CD14-positive monocyte (primary cell): ENCODE data around the gene APIP. TPM values are rescaled to one million over a fixed set of nuclear protein-coding genes. Genes with fewer than 3 reads are reported as not detected.
A peak's percentile ranks its signal among the peaks of the same experiment; 100 is the strongest.

ENCODE experiments used
- DNase-seq, 3 donors: peaks; one replicate each; pipeline ENCODE4 v3.0.0-alpha.2; 2011 to 2022
- H2AFZ ChIP-seq: 2 replicates; pipeline ENCODE4 v1.6.0; 2012; ENCODE audit warnings: mild to moderate bottlenecking, low read depth, low read length, inconsistent platforms; ENCODE audit not compliant: insufficient read depth, poor library complexity, severe bottlenecking
- H3K27ac ChIP-seq, 2 donors: 1 replicate in 1 of 2; 2 replicates in 1 of 2; pipeline ENCODE4 v1.5.1; 2012 to 2013; ENCODE audit warnings: low read length in 2 of 2, control low read depth in 1 of 2, inconsistent platforms in 1 of 2, low read depth in 1 of 2, mild to moderate bottlenecking in 1 of 2
- H3K27me3 ChIP-seq, 2 donors: one replicate each; pipeline versions ENCODE4 v1.6.0 to v1.6.1; 2011 to 2013; ENCODE audit warnings: low read length in 2 of 2; ENCODE audit not compliant: control insufficient read depth in 2 of 2, insufficient read depth in 2 of 2
- H3K36me3 ChIP-seq, 2 donors: replicated peaks in 1 of 2; 1 replicate in 1 of 2; 2 replicates in 1 of 2; pipeline versions ENCODE4 v1.5.1 to v1.6.1; 2012 to 2013; ENCODE audit warnings: low read length in 2 of 2, control low read depth in 1 of 2, inconsistent platforms in 1 of 2, mild to moderate bottlenecking in 1 of 2; ENCODE audit not compliant: insufficient read depth in 2 of 2, control insufficient read depth in 1 of 2
- H3K4me1 ChIP-seq, 2 donors: 1 replicate in 1 of 2; 2 replicates in 1 of 2; pipeline versions ENCODE4 v1.5.1 to v1.6.1; 2012 to 2013; ENCODE audit warnings: low read length in 2 of 2, control low read depth in 1 of 2, inconsistent platforms in 1 of 2, mild to moderate bottlenecking in 1 of 2, moderate library complexity in 1 of 2; ENCODE audit not compliant: insufficient read depth in 2 of 2, control insufficient read depth in 1 of 2
- H3K4me2 ChIP-seq: replicated peaks from 2 replicates; pipeline ENCODE3; 2012; ENCODE audit warnings: low read length, moderate library complexity, mild to moderate bottlenecking; ENCODE audit not compliant: poor library complexity, severe bottlenecking; ENCODE audit errors: extremely low read depth
- H3K4me3 ChIP-seq, 3 experiments: fragments of 200-600 bp in 1 of 3; sonication (generic) in 1 of 3; replicated peaks in 1 of 3; 1 replicate in 2 of 3; 2 replicates in 1 of 3; pipeline ENCODE4 v1.5.1; 2011 to 2013; ENCODE audit warnings: low read length in 3 of 3, mild to moderate bottlenecking in 3 of 3, control low read depth in 2 of 3, low read depth in 2 of 3, inconsistent platforms in 1 of 3, moderate library complexity in 1 of 3
- H3K79me2 ChIP-seq: 2 replicates; pipeline ENCODE4 v1.6.0; 2012; ENCODE audit warnings: mild to moderate bottlenecking, control low read depth, inconsistent platforms, low read length, moderate library complexity; ENCODE audit not compliant: insufficient read depth
- H3K9ac ChIP-seq: 2 replicates; pipeline ENCODE4 v1.6.0; 2017; ENCODE audit warnings: low read length, mild to moderate bottlenecking; ENCODE audit not compliant: insufficient read depth, poor library complexity, severe bottlenecking
- H3K9me3 ChIP-seq, 2 donors: replicated peaks in 1 of 2; 1 replicate in 1 of 2; 2 replicates in 1 of 2; pipeline versions ENCODE4 v1.5.1 to v1.6.1; 2012 to 2013; ENCODE audit warnings: low read length in 2 of 2, control low read depth in 1 of 2; ENCODE audit not compliant: control insufficient read depth in 1 of 2, insufficient read depth in 1 of 2
- H4K20me1 ChIP-seq: 2 replicates; pipeline ENCODE4 v1.6.0; 2012; ENCODE audit warnings: mild to moderate bottlenecking, low read length, control low read depth, moderate library complexity; ENCODE audit not compliant: insufficient read depth
- H3K27ac Mint-ChIP-seq, 7 donors: one replicate each; pipeline ENCODE4 v1.8.0; 2020; ENCODE audit warnings: mild to moderate bottlenecking in 7 of 7, mixed read lengths in 7 of 7, moderate library complexity in 6 of 7, inconsistent platforms in 2 of 7
- H3K27me3 Mint-ChIP-seq, 3 donors: one replicate each; pipeline ENCODE4 v1.8.0; 2021 to 2022; ENCODE audit warnings: low read depth in 3 of 3, mild to moderate bottlenecking in 3 of 3, mixed read lengths in 3 of 3, moderate library complexity in 3 of 3, inconsistent platforms in 1 of 3
- H3K36me3 Mint-ChIP-seq, 2 donors: one replicate each; pipeline ENCODE4 v1.8.0; 2020; ENCODE audit warnings: mixed read lengths in 2 of 2, inconsistent platforms in 1 of 2, mild to moderate bottlenecking in 1 of 2
- H3K4me1 Mint-ChIP-seq: one replicate; pipeline ENCODE4 v1.8.0; 2020; ENCODE audit warnings: mild to moderate bottlenecking, mixed read lengths
- H3K4me3 Mint-ChIP-seq, 2 donors: one replicate each; pipeline ENCODE4 v1.8.0; 2020; ENCODE audit warnings: mild to moderate bottlenecking in 2 of 2, mixed read lengths in 2 of 2, moderate library complexity in 1 of 2
- H3K9me3 Mint-ChIP-seq, 7 donors: one replicate each; pipeline ENCODE4 v1.8.0; 2020 to 2022; ENCODE audit warnings: mixed read lengths in 7 of 7, mild to moderate bottlenecking in 6 of 7, moderate library complexity in 6 of 7, inconsistent platforms in 2 of 7
- CTCF ChIP-seq: fragments of 200-600 bp; IDR thresholded peaks from one replicate; pipeline ENCODE4 v1.8.0; 2022; ENCODE audit warnings: antibody characterized with exemption, mild to moderate bottlenecking
- WGBS: methylation state at CpG from one replicate; pipeline ENCODE4 v1.1.5; 2013; ENCODE audit warnings: missing lambda C conversion rate; ENCODE audit not compliant: insufficient coverage; 5-methylcytosine and 5-hydroxymethylcytosine counted together
- intact Hi-C, 2 donors: fragments of 100-400 bp; cut with micrococcal nuclease; formaldehyde crosslinking; loops; one replicate each; pipeline versions ENCODE4 v1.15.0 to v1.15.1; 2023
- polyA plus RNA-seq, 3 donors: library from polyadenylated mRNA; depleted of rRNA in 1 of 3; unstranded in 2 of 3; stranded (reverse) in 1 of 3; fragments of 300-500 nt in 2 of 3; fragments of >200 nt in 1 of 3; fragmentation: Illumina TruSeq in 2 of 3; gene quantifications; 1 replicate in 2 of 3; 2 replicates in 1 of 3; pipeline ENCODE4 v1.2.3, GENCODE V29; 2012 to 2021

APIP gene
- polyA plus RNA-seq, 3 donors, result 16.3 to 25.4 (median 22.9) TPM

GRCh38 chr11:34865261-34865660, 50.9 kb downstream of the APIP start:
- WGBS, result 78% methylated on average over 3 of the region's 3 CpGs
- Histone ChIP-seq H3K9me3 (no peaks in the 10 kb centered on the region), H3K79me2 (no peaks in the 10 kb centered on the region), H3K4me2 (no peak overlapping the region), H3K36me3 (no peaks in the 10 kb centered on the region), H3K27me3 (no peaks in the 10 kb centered on the region), H3K4me3 (no peak overlapping the region), H3K4me1 (peaks cover 31% of the 10 kb centered on the region in 2 donors), H4K20me1 (no peaks in the 10 kb centered on the region), H3K9ac (no peak overlapping the region), H2AFZ (no peak overlapping the region), H3K27ac (no peak overlapping the region)
- TF ChIP-seq CTCF, result no peak
- Mint-ChIP-seq H3K4me3 (no peak overlapping the region), H3K4me1 (peaks cover 35% of the 10 kb centered on the region), H3K9me3 (peaks cover 0 to 2% (median 0%) of the 10 kb centered on the region in 7 donors), H3K27ac (no peak overlapping the region), H3K36me3 (no peaks in the 10 kb centered on the region), H3K27me3 (peaks cover 0 to 2% (median 0%) of the 10 kb centered on the region in 3 donors)
- intact Hi-C loops, result no loop called here
- DNase-seq, result no peak

- intact Hi-C loops, result no loop called here
- DNase-seq, result peak; percentile 21 to 59 (median 47)
- peak overlapping the region in 1 of 2 donors; percentile 59 for H3K4me3 Mint-ChIP-seq
- Histone ChIP-seq H3K27ac (no peak overlapping the region), H3K4me3 (no peak overlapping the region), H3K79me2 (no peaks in the 10 kb centered on the region), H3K9me3 (no peaks in the 10 kb centered on the region), H3K4me2 (peak overlapping the region; percentile 28), H3K4me1 (peaks cover 31% of the 10 kb centered on the region in 2 donors), H3K9ac (no peak overlapping the region), H2AFZ (no peak overlapping the region), H3K36me3 (no peaks in the 10 kb centered on the region), H4K20me1 (no peaks in the 10 kb centered on the region), H3K27me3 (no peaks in the 10 kb centered on the region)
- H3K4me1 Mint-ChIP-seq, result peaks cover 35% of the 10 kb centered on the region
- peaks cover 0 to 2% (median 0%) of the 10 kb centered on the region in 3 donors for H3K27me3 Mint-ChIP-seq
- no CpG with 5 or more reads among the region's 2 CpGs for WGBS
- peaks cover 0 to 2% (median 0%) of the 10 kb centered on the region in 7 donors for H3K9me3 Mint-ChIP-seq
- no peak for TF ChIP-seq CTCF
- peak overlapping the region in 1 of 7 donors; percentile 1 for H3K27ac Mint-ChIP-seq
- H3K36me3 Mint-ChIP-seq, result no peaks in the 10 kb centered on the region
Measured at GRCh38 chr11:34864424-34864823, 51.8 kb downstream of the APIP start.
